NT2/D1 (cell line): Measurements from ENCODE around the gene ENTPD7.

ENCODE experiments used
- SUZ12 ChIP-seq: IDR thresholded peaks from 2 replicates; pipeline ENCODE4 v1.6.1; 2011; ENCODE audit not compliant: insufficient read length, insufficient read depth; ENCODE audit errors: extremely low read depth
- YY1 ChIP-seq: IDR thresholded peaks from 2 replicates; pipeline ENCODE4 v1.6.1; 2011; ENCODE audit not compliant: insufficient read length, insufficient read depth
- ZNF274 ChIP-seq: IDR thresholded peaks from 2 replicates; pipeline ENCODE4 v1.6.1; 2011; ENCODE audit warnings: mild to moderate bottlenecking, low read depth, low read length

GRCh38 chr10:99742254-99742653 is 82.9 kb downstream of the ENTPD7 start:
- no peak for TF ChIP-seq ZNF274
- TF ChIP-seq YY1, result no peak
- TF ChIP-seq SUZ12, result no peak
